ENCODE results near the gene PTH2R.
"Not testable (repeated sequence)": the region's sequence is repeated elsewhere in the genome, so short reads cannot be mapped to it uniquely, and the experiment has no call there.

The PTH2R gene

GRCh38 chr2:208389940-208390339 is 16.7 kb upstream of the PTH2R start:
- DNase-seq (ENCODE audit: low read depth in 3 of 3, low spot score in 1 of 3): no peak

- DNase-seq (ENCODE audit: low read depth in 3 of 3, low spot score in 1 of 3): no peak
These were observed 14.3 kb upstream of the PTH2R start for GRCh38 chr2:208392300-208392699.

- not testable (repeated sequence) for DNase-seq (ENCODE audit: low read depth in 3 of 3, low spot score in 1 of 3)
These were observed 9.8 kb upstream of the PTH2R start for GRCh38 chr2:208396796-208397195.

GRCh38 chr2:208399201-208399600 is 7.4 kb upstream of the PTH2R start:
- DNase-seq (ENCODE audit: low read depth in 3 of 3, low spot score in 1 of 3): no peak

- no peak for DNase-seq (ENCODE audit: low read depth in 3 of 3, low spot score in 1 of 3)
These were observed 1.1 kb downstream of the PTH2R start for GRCh38 chr2:208407667-208408066.

- DNase-seq (ENCODE audit: low read depth in 3 of 3, low spot score in 1 of 3): no peak
These were observed 7.3 kb downstream of the PTH2R start for GRCh38 chr2:208413931-208414330.

GRCh38 chr2:208415255-208415654 is 8.7 kb downstream of the PTH2R start:
- DNase-seq (ENCODE audit: low read depth in 3 of 3, low spot score in 1 of 3): no peak

GRCh38 chr2:208415897-208416296 is 9.3 kb downstream of the PTH2R start:
- no peak for DNase-seq (ENCODE audit: low read depth in 3 of 3, low spot score in 1 of 3)

- DNase-seq (ENCODE audit: low read depth in 3 of 3, low spot score in 1 of 3): no peak
These were observed 19.9 kb downstream of the PTH2R start for GRCh38 chr2:208426412-208427045.

- DNase-seq (ENCODE audit: low read depth in 3 of 3, low spot score in 1 of 3): no peak
These were observed 31.2 kb downstream of the PTH2R start for GRCh38 chr2:208437755-208438154.

GRCh38 chr2:208440716-208441115 is 34.1 kb downstream of the PTH2R start:
- DNase-seq (ENCODE audit: low read depth in 3 of 3, low spot score in 1 of 3): no peak

GRCh38 chr2:208441951-208442350 is 35.4 kb downstream of the PTH2R start:
- no peak for DNase-seq (ENCODE audit: low read depth in 3 of 3, low spot score in 1 of 3)

GRCh38 chr2:208447447-208447846 is 40.9 kb downstream of the PTH2R start:
- DNase-seq (ENCODE audit: low read depth in 3 of 3, low spot score in 1 of 3): not testable (repeated sequence)

- no peak for DNase-seq (ENCODE audit: low read depth in 3 of 3, low spot score in 1 of 3)
These were observed 44.5 kb downstream of the PTH2R start for GRCh38 chr2:208451061-208451460.

GRCh38 chr2:208454861-208455260 is 48.3 kb downstream of the PTH2R start:
- no peak for DNase-seq (ENCODE audit: low read depth in 3 of 3, low spot score in 1 of 3)

GRCh38 chr2:208463721-208464120 is 57.1 kb downstream of the PTH2R start:
- DNase-seq (ENCODE audit: low read depth in 3 of 3, low spot score in 1 of 3): no peak

- no peak for DNase-seq (ENCODE audit: low read depth in 3 of 3, low spot score in 1 of 3)
These were observed 57.6 kb downstream of the PTH2R start for GRCh38 chr2:208464205-208464604.

- no peak for DNase-seq (ENCODE audit: low read depth in 3 of 3, low spot score in 1 of 3)
These were observed 59.7 kb downstream of the PTH2R start for GRCh38 chr2:208466151-208466919.

GRCh38 chr2:208466920-208467298 is 60.3 kb downstream of the PTH2R start:
- DNase-seq (ENCODE audit: low read depth in 3 of 3, low spot score in 1 of 3): no peak

- DNase-seq (ENCODE audit: low read depth in 3 of 3, low spot score in 1 of 3): no peak
These were observed 61.0 kb downstream of the PTH2R start for GRCh38 chr2:208467564-208467963.

GRCh38 chr2:208477741-208478140 is 71.1 kb downstream of the PTH2R start:
- no peak for DNase-seq (ENCODE audit: low read depth in 3 of 3, low spot score in 1 of 3)

GRCh38 chr2:208479342-208479741 is 72.8 kb downstream of the PTH2R start:
- no peak for DNase-seq (ENCODE audit: low read depth in 3 of 3, low spot score in 1 of 3)

GRCh38 chr2:208481945-208482344 is 75.4 kb downstream of the PTH2R start:
- DNase-seq (ENCODE audit: low read depth in 3 of 3, low spot score in 1 of 3): not testable (repeated sequence)
